SKM-1 (cell line): Measurements from ENCODE around the gene ABHD8.
"Not testable (repeated sequence)": the region's sequence is repeated elsewhere in the genome, so short reads cannot be mapped to it uniquely, and the experiment has no call there.

ENCODE experiments used
- DNase-seq: peaks from one replicate; lab custom pipeline; 2025; ENCODE audit not compliant: unreplicated experiment; lab: John Stamatoyannopoulos, UW

The ABHD8 gene

DNA sequence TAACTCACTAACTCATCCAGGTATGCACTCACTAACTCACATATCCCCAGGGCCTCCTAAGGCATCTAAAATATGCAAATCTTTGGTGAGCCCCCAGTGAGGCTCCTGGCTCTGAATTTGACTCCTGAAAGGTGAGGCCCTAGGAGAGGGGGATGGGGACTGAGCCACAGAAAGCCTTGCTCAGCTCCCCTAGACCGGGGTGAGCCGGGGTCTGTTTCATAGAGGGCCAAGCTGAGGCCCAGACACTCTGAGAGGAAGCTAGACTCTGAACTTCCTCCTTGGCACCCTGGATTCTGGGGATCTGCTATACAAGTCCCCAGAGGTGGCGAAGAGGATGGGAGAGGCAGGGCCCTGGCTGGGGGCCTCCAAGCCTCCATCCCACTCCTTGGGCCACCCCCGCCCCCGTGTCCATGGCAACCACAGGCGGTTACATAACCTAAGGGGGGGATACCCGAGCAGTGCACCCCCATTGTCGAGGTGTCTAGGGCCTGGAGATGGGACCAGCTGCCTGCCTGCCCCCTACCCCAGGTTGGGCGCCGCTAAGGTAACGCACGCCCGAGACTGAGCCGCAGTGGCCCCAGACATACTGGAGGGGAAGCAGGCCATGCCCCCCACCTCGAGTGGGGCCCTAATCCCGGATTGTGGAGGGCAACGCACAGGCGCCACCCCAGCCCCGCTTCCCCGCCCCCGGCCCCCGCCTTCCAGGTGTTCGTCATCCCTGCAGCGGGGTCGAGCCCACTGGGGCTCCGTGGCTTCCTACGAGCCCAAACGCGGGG, 646 bp downstream of the ABHD8 start:
- DNase-seq: peak; percentile 20

DNA sequence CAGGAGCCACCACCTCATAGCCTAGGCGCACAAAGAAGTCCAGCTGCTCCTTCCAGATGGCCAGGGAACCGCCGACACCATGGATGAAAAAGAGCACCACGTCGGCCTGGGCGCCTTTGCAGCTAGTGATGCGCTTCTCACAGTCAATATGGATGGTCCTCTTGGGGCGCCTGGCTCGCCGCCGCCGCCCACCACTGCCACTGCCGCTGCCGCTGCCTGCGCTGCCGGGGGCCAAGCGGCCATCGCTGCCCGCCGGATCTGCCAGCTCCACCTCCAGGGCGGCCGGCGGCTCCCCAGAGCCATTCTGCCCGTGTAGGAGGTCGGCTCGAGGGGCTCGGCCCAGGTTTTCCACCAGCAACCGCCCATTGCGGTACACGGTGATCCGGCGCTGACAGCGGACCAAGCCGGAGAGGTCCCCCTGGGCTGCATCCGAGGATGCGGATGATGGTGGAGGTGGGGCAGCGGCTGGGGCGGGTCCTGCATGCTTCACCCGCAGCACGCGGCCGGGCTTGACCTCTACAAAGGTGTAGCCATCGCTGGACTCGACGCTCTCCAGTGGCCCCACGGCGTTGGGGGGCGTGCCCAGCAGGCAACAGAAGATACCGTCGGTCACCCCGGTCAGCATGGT, 2.1 kb downstream of the ABHD8 start:
- DNase-seq: no peak

DNA sequence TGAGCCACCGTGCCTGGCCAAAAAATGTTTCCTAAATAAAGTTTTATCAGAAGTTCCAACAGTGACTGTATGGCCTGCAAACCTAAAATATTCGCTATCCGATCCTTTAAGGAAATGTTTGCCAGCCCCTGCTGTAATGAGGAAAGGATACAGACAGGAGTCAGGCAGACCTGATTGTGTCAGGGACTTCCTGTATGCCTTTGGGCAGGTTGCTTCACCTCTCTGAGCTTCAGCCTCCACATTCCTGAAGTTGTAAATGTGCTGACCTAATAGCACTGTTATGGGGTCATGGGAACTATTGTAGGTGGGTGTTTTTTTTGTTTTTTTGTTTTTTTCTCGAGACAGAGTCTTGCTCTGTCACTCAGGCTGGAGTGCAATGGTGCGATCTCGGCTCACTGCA, 6.2 kb downstream of the ABHD8 start:
- no peak for DNase-seq

DNA sequence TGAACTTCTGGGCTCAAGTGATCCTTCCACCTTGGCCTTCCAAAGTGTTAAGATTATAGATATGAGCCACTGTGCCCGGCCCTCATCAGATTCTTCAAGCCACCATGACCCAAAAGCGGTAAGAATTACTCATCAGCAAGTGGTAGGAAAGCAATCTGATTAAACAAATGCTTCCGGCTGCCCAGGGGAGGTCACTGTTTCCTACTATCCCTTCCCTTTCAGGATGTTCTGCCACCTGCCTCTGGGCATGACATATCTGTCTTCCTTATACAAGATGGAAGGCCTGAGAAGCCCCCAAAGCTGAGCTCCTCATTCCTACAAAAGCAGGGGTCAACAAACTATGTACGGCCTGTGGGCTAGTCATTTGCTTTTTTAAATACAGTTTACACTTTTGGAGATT, 7.0 kb downstream of the ABHD8 start:
- DNase-seq: no peak

DNA sequence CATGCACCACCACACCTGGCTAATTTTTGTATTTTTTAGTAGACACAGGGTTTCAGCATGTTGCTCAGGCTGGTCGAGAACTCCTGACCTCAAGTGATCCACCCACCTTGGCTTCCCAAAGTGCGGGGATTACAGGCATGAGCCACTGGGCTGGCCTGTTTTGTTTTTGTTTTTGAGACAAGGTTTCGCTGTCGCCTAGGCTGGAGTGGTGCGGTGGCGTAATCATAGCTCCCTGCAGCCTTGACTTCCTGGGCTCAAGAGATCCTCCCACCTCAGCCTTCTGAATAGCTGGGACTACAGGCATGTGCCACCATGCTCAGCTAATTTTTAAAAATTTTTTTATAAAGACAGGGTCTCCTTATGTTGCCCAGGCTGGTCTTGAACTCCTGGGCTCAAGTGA, 7.7 kb downstream of the ABHD8 start:
- DNase-seq: not testable (repeated sequence)

DNA sequence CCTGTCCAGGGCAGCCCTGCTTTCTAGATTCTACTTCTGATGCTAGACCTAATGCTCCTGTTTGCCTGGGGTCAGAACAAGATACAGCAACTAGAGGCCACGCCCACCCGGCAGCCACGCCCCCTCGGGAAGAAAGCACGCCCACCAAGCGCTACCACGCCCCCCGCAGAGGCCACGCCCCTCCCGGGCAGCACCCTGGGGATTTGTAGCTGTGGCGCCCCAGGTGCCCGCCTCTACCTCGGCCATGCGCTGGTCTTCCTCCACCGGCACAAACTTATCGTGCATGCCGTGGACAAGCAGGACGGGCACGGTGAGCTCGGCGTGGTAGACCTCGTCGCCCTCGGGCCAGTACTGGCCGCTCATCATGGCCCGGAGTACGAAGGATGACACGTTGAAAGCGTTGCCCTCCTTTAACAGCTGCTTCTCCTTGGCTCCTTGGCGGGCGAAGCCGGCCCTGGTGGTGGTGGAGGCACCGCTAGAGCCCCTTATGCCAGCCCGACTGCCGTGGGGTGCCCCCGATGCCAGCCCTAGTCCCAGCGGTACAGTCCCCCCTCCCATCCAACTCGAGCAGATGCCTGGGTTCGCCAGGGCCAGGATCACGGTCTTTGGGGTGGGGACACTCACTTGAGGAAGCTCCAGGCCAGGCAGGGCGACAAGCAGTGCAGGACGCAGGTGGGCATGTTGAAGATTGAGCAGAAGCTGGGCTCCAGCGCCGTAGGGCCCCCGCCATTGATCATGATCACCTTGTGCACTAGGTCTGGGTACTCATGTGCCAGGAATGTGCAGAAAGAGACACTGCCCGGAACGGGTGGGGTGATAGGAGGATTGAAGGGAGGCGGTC, 9.0 kb downstream of the ABHD8 start:
- DNase-seq: no peak

DNA sequence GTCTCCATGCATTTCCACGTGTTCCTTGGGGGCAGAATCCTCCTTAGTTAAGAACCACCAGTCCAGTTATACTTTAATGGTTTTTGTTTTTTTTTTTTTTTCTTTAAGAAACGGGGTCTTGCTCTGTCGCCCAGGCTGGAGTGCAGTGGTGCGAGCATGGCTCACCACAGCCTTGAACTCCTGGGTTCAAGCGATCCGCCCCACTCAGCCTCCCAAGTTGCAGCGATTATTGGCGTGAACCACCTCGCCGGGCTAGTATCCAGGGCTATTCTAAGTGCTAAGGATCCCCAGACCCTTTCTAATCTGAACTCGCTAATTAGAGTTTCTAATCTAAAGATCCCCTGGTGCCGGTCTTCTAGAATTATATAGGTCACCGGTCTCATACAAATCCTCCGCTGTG, 9.6 kb downstream of the ABHD8 start:
- no peak for DNase-seq

DNA sequence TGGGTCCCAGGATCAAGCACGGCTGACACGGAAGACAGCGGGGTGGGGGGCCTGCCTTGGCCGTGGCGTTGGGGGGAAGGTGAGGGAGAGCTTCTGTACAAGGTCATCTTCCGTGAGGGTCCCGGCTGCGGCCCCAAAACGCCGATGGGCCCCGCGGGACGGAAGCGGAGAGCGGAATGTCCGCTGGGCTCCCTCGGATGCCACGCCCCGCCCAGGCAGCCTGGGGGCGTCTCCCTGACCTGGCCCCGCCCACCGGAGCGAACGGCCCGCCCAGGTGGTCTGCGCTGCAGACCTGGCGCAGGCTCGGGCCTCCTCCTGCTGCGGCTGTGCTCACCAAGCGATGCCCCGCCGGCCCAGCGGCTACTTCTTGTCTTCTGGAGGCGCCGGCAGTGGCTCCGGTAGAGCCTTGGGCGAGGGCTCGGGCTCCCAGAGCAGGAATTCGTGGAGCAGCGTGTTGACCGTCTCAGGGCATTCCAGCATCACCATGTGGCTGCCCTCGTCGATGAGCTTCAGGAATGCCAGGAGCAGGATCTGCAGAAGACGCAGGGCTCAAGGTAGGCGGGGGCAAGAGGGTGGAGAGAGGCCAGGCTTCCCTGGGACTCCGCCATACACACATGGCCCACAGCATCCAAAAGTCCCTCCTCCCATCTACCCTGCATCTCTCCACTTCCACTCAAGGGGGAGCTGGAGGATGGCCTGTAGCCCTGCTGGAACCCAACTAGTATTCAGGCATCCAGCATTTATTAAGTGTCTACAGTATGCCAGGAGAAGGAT, 10.7 kb downstream of the ABHD8 start:
- DNase-seq: peak; percentile 78

DNA sequence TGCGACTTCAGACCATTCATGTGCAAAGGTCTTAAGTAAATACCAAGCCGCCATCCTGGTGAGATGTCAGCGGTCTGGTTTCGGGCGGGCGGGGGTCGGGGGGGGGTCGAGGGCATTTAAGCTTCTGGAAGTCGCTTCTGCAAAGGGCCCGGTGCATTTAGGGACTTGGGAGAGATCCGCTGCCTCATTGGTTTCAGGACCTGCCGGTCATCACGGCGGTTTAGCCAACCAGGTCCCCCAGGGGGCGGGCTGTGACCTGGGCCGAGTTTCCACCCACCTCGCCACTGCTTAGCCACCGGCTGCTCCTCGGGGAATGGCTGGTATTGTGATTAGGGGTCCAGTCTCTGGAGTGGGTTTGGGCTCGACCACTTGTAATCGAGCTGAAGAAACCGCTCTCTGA, 13.7 kb downstream of the ABHD8 start:
- DNase-seq: no peak

DNA sequence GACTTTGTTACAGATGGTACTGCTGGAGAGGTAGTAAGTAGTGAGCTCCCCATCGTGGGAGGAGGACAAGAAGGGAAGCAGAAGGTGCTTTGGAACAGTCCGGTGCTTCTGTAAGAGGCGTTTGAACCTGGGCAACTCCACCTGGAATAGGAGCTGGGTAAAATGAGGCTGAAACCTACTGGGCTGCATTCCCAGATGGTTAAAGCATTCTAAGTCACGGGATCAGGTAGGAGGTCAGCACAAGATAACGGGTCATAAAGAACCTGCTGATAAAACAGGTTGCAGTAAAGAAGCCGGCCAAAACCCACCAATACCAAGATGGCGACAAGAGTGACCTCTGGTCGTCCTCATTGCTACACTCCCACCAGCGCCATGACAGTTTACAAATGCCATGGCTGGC, 16.5 kb downstream of the ABHD8 start:
- no peak for DNase-seq

DNA sequence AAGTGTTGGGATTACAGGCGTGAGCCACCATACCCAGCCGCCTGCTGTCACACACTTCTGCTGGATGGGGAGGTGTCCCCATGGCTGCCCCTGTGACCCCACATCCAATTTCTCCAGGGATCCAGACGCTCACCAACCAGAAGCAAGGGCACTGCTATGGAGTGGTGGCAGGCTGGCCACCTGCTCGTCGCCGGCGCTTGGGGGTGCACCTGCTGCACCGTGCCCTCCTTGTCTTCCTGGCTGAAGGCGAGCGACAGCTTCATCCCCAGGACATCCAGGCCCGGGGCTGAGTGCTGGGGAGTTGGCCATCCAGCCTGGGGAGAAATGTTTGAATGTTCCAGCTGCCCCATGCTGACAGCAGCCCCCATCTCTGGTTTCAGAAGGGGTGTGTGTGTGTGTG, 17.0 kb downstream of the ABHD8 start:
- no peak for DNase-seq

DNA sequence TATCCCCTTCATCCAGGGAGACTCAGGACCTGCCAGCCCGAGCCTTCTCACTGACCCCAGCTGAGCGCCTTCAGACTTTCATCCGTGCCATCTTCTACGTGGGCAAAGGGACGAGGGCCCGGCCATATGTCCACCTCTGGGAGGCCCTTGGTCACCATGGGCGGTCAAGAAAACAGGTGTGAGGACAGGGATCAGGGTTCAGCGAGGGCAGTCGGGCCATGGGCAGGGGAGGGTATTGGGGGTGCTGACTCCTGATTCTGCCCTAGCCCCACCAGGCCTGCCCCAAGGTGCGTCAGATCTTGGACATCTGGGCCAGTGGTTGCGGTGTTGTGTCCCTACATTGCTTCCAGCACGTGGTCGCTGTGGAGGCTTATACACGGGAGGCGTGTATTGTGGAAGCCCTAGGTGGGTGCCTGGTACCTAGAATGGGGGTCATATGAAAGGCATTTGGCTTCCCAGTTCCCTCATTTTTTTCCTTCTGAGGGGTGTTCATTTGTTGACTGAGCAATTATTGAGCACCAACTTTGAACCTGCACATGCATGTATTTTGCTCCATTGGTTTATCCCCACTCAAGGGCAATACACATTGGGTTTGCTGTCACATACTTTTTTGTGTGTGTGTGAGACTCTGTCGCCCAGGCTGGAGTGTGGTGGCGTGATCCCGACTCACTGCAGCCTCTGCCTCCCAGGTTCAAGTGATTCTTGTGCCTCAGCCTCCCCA, 17.6 kb downstream of the ABHD8 start:
- DNase-seq: no peak

DNA sequence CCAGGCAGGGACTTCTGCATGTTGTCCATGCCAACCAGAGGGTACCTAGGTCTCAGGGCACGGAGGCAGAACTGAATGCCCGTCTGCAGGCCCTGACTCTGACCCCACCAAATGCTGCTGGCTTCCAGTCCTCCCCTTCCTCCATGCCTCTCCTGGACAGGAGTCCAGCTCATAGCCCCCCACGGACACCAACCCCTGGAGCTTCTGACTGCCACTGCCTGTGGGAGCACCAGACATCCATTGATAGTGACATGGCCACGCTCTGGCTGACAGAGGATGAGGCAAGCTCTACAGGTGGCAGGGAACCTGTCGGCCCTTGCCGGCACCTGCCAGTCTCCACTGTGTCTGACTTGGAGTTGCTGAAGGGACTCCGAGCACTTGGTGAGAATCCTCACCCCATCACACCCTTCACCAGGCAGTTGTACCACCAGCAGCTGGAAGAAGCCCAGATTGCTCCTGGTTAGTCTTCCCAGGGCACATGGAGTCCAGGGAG, 19.7 kb downstream of the ABHD8 start:
- DNase-seq: no peak

DNA sequence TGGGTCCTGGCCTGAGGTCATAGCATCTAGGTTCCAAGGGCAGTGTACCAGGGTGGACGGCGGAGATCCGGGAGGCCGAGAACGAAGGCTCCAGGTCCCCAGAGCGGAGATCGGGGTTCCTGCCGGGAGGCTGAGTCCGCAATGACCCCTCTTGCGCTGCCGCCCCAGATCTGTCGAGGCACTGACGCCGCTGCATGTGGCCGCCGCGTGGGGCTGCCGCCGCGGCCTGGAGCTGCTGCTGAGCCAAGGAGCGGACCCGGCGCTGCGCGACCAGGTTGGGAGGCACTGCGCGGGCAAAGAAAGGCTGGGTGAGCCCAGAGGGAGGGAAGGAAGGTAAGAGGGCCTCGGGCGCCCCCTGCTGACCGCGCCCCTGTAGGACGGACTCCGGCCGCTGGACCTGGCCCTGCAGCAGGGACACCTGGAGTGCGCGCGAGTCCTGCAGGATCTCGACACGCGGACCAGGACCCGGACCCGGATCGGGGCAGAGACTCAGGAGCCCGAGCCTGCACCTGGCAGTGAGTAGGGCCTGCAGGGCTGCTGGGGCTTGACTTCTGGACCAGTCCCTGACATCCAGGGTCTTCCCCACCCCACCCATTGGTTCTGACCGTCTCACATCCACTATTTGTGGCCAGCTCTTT, 20.6 kb downstream of the ABHD8 start:
- DNase-seq: peak; percentile 70

DNA sequence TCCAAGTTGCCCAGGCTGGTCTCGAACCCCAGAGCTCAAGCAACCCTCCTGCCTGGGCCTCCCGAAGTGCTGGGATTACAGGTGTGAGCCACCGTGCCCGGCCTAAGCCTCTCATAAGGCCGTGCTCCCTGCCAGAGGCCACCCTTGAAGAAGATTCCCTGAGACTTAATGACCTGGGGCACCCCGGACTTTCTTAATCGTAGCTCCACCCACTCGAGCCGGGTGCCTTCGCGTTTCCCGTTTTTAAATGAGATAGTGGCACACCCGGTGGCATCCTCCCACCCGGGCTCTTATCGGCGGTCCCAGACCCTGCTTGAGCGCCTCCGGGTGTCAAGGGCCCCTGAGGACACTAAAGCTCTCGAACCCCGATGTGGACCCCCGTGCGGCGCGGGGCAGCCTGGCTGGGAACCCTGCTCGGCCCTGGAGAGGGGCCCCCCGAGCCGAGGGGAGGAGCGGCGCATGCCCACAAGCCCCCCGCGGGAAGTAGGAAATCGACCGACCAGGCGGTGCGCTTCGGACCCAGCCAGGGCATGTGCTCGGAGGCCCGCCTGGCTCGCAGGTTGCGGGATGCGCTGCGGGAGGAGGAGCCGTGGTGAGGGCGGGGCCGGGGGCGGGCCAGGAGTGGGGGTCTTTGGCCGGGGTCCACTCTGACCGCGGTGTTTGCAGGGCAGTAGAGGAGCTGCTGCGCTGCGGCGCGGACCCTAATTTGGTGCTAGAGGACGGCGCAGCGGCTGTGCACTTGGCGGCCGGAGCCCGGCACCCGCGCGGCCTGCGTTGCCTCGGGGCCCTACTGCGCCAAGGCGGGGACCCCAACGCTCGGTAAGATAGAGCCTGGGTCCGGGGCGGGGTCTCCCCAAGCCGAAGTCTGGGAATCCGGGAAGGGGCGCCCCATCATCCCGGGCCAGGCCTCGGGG, 21.6 kb downstream of the ABHD8 start, which contains the start of gene ANKLE1:
TSS of gene ANKLE1 (plus strand) at position 511 of the 914 bp plus-strand sequence. CDS start at position 531, 20 bp downstream.
- peak; percentile 58 for DNase-seq

DNA sequence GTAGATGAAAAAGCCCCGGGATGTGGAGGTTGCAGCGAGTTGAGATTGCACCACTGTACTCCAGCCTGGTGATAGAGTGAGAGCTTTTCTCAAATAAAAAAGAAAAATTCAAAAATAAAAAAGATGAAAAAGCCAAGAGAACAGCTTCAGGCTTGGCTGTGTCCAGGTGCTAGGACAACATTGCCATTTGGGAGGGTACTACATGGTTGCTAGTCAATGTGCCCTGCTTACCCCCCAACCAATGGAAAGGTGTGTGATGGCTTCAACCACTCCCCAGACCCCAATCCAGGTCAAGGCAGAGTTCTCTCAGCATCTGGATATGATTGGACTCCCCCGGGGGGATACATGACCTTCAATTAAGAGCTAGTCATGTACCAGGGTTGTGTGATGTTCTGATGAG, 23.8 kb downstream of the ABHD8 start:
- DNase-seq: no peak

DNA sequence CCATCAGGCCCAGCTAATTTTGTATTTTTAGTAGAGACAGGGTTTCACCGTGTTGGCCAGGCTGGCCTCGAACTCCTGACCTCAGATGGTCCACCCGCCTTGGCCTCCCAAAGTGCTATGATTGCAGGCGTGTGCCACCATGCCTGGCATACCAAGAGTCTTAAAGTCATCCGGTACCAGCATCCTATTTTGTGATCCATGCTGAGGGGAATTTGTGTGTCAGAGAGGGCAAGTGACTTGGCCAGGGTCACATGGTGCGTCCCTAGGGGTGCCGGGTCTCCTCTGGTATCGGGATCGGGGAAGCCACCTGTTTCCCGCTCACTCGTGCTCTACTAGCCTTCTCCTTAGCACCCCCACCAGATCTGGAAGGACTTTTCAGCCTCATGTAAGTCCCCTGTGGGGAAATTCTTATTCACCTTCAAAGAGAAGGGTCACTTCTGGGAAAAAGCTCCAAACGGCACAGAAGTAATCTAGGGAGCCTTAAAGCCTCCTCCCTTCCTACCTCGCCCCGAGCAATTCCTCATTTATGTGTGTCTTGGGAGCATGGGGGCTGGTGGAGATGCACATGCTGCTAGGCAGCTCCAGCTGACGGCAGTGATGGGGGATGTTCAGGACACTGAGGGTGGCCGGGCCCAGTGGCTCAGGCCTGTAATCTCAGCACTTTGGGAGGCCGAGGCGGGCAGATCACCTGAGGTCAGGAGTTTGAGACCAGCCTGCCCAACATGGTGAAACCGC, 27.6 kb downstream of the ABHD8 start:
- DNase-seq: no peak

DNA sequence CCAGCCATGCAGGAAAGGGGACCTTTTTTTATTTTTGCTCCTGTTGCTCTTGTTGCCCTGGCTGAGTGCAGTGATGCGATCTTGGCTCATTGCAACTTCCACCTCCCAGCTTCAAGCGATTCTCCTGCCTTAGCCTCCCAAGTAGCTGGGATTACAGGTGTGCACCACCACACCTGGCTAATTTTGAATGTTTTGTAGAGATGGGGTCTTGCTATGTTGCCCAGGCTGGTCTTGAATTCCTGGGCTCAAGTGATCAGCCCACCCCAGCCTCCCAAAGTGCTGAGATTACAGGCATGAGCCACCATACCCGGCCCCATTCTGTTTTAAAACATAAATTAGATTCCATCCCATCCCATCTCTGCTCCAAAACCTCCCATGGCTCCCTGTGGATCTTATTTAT, 28.3 kb downstream of the ABHD8 start:
- not testable (repeated sequence) for DNase-seq
